Keratinocyte (primary cell): ENCODE results near the gene PTPRN2. TPM values are rescaled to one million over a fixed set of nuclear protein-coding genes. Genes with fewer than 3 reads are reported as not detected.

Experiments
- DNase-seq: peaks from one replicate; pipeline ENCODE4 v3.0.0-alpha.2; 2011; ENCODE audit warnings: low read depth, missing footprints, low spot score
- FAIRE-seq: peaks from 2 replicates; lab custom pipeline; 2011; peaks lifted over from hg19 to GRCh38; lab: Jason Lieb, UNC
- H2AFZ ChIP-seq: 2 replicates; pipeline ENCODE4 v1.6.0; 2012; ENCODE audit warnings: low read length, control low read depth, inconsistent platforms; ENCODE audit not compliant: control insufficient read depth
- H3K27ac ChIP-seq: 2 replicates; pipeline ENCODE4 v1.5.1; 2011; ENCODE audit warnings: low read length; ENCODE audit not compliant: control insufficient read depth, insufficient read depth
- H3K27me3 ChIP-seq: 3 replicates; pipeline ENCODE4 v1.6.0; 2011; ENCODE audit warnings: low read length; ENCODE audit not compliant: control insufficient read depth, insufficient read depth; ENCODE audit errors: extremely low read depth
- H3K36me3 ChIP-seq, 2 experiments: 2 replicates in 1 of 2; 3 replicates in 1 of 2; pipeline ENCODE4 v1.5.1; 2011; ENCODE audit warnings: low read length in 2 of 2, mild to moderate bottlenecking in 1 of 2; ENCODE audit not compliant: control insufficient read depth in 2 of 2, insufficient read depth in 2 of 2; ENCODE audit errors: extremely low read depth in 1 of 2
- H3K4me1 ChIP-seq: 3 replicates; pipeline ENCODE4 v1.5.1; 2011; ENCODE audit warnings: low read length; ENCODE audit not compliant: control insufficient read depth, insufficient read depth; ENCODE audit errors: extremely low read depth
- H3K4me2 ChIP-seq: 3 replicates; pipeline ENCODE4 v1.6.0; 2011; ENCODE audit warnings: low read depth, low read length; ENCODE audit not compliant: control insufficient read depth, insufficient read depth; ENCODE audit errors: extremely low read depth
- H3K4me3 ChIP-seq, 3 experiments: fragments of 200-600 bp in 1 of 3; sonication (generic) in 1 of 3; 2 replicates in 2 of 3; 3 replicates in 1 of 3; pipeline ENCODE4 v1.5.1; 2011 to 2016; ENCODE audit warnings: low read length in 3 of 3, mild to moderate bottlenecking in 3 of 3, control low read depth in 2 of 3, inconsistent platforms in 1 of 3, low read depth in 1 of 3, mixed read lengths in 1 of 3, mixed run types in 1 of 3, moderate library complexity in 1 of 3; ENCODE audit not compliant: control insufficient read depth in 2 of 3, insufficient read depth in 2 of 3; ENCODE audit errors: extremely low read depth in 1 of 3
- H3K79me2 ChIP-seq: 2 replicates; pipeline ENCODE4 v1.6.0; 2012; ENCODE audit warnings: low read length; ENCODE audit not compliant: control insufficient read depth, insufficient read depth
- H3K9ac ChIP-seq: 3 replicates; pipeline ENCODE4 v1.6.0; 2011; ENCODE audit warnings: low read length; ENCODE audit not compliant: control insufficient read depth, insufficient read depth; ENCODE audit errors: extremely low read depth
- H3K9me1 ChIP-seq: 3 replicates; pipeline ENCODE4 v1.6.0; 2011; ENCODE audit warnings: low read length; ENCODE audit not compliant: control insufficient read depth, insufficient read depth; ENCODE audit errors: extremely low read depth
- H3K9me3 ChIP-seq: 2 replicates; pipeline ENCODE4 v1.5.1; 2012; ENCODE audit warnings: low read depth, low read length; ENCODE audit not compliant: control insufficient read depth
- H4K20me1 ChIP-seq: 3 replicates; pipeline ENCODE4 v1.6.0; 2011; ENCODE audit warnings: low read length; ENCODE audit not compliant: control insufficient read depth, insufficient read depth; ENCODE audit errors: extremely low read depth
- EZH2 ChIP-seq: IDR thresholded peaks from one replicate; pipeline ENCODE4 v1.6.1; 2012; ENCODE audit warnings: inconsistent platforms, mild to moderate bottlenecking, low read length, moderate library complexity
- dilution Hi-C: fragments of 300-500 bp; cut with MboI; formaldehyde crosslinking; loops from one replicate; pipeline ENCODE4 v1.7.0; 2020; ENCODE audit warnings: low sequenced_read_pairs; ENCODE audit not compliant: extremely low pct_ligation_motif_present
- polyA plus RNA-seq, 5 experiments: library from polyadenylated mRNA; depleted of rRNA in 3 of 5; stranded (reverse) in 3 of 5; stranded (forward) in 1 of 5; unstranded in 1 of 5; fragments of >200 nt; gene quantifications; 1 replicate in 1 of 5; 2 replicates in 3 of 5; 3 replicates in 1 of 5; pipeline versions ENCODE4 v1.2.1 to v1.2.3, GENCODE V29; 2011 to 2012; ENCODE audit warnings: missing spikeins in 2 of 5, low read depth in 1 of 5, low replicate concordance in 1 of 5
- TF ChIP-seq, protein P1 (sequence below), 3 experiments: IDR thresholded peaks in 1 of 3; conservative IDR thresholded peaks in 1 of 3; optimal IDR thresholded peaks in 1 of 3; 2 replicates in 2 of 3; 3 replicates in 1 of 3; pipeline versions ENCODE3 to v1.5.1; 2011; ENCODE audit warnings: low read length in 3 of 3, mild to moderate bottlenecking in 3 of 3, moderate library complexity in 2 of 3, control low read depth in 1 of 3, inconsistent platforms in 1 of 3; ENCODE audit not compliant: insufficient read depth in 2 of 3; ENCODE audit errors: extremely low read depth in 1 of 3

PTPRN2 gene
- polyA plus RNA-seq, 1 donor (not counting 4 experiments of a cell fraction or from before 2014, with no cell fraction given) = not detected

DNA sequence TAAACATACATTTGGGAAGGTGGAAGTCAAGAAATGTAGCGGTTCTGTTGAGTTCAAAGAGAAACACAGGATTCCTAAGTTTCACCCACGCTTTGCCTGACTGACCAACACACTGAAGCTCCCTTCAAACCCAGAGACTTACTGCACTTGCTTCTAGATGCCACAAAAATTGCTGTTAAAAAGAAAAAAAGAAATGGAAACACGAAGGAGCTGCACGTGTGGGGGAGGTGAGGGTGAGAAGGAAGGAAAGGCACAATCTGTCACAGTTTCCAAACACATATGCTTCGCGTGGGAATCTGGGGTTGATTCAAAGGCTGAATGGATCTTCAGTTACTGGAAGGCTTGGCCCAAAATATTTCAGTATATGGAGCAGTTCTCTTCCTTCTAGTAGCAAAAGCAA is 755.2 kb downstream of the PTPRN2 start:
- Histone ChIP-seq H3K36me3 (no peaks in the 10 kb centered on the region), H3K9me1 (no peaks in the 10 kb centered on the region), H3K4me1 (no peaks in the 10 kb centered on the region), H3K4me3 (no peak overlapping the region), H2AFZ (no peak overlapping the region), H3K4me2 (no peak overlapping the region), H4K20me1 (no peaks in the 10 kb centered on the region), H3K27me3 (no peaks in the 10 kb centered on the region), H3K9me3 (peaks cover 14% of the 10 kb centered on the region), H3K9ac (no peak overlapping the region), H3K79me2 (no peaks in the 10 kb centered on the region), H3K27ac (no peak overlapping the region)
- dilution Hi-C loops = no loop called here
- no peak for FAIRE-seq
- TF ChIP-seq, protein P1, sequence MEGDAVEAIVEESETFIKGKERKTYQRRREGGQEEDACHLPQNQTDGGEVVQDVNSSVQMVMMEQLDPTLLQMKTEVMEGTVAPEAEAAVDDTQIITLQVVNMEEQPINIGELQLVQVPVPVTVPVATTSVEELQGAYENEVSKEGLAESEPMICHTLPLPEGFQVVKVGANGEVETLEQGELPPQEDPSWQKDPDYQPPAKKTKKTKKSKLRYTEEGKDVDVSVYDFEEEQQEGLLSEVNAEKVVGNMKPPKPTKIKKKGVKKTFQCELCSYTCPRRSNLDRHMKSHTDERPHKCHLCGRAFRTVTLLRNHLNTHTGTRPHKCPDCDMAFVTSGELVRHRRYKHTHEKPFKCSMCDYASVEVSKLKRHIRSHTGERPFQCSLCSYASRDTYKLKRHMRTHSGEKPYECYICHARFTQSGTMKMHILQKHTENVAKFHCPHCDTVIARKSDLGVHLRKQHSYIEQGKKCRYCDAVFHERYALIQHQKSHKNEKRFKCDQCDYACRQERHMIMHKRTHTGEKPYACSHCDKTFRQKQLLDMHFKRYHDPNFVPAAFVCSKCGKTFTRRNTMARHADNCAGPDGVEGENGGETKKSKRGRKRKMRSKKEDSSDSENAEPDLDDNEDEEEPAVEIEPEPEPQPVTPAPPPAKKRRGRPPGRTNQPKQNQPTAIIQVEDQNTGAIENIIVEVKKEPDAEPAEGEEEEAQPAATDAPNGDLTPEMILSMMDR (optimal IDR thresholded peaks at IDR 0.05 in 1 of 3, IDR thresholded peaks at IDR 0.05 in 1 of 3, conservative IDR thresholded peaks at IDR 0.05 in 1 of 3; ENCODE audit: extremely low read depth in 1 of 3, insufficient read depth in 2 of 3, low read length in 3 of 3) = no peak
- DNase-seq = no peak

- H3K4me2 ChIP-seq = no peak overlapping the region
- H3K27ac ChIP-seq = no peak overlapping the region
- H3K4me3 ChIP-seq = no peak overlapping the region
- peaks cover 10% of the 10 kb centered on the region for H3K9me3 ChIP-seq
- TF ChIP-seq EZH2 = no peak
- TF ChIP-seq, protein P1 (optimal IDR thresholded peaks at IDR 0.05 in 1 of 3, IDR thresholded peaks at IDR 0.05 in 1 of 3, conservative IDR thresholded peaks at IDR 0.05 in 1 of 3; ENCODE audit: extremely low read depth in 1 of 3, insufficient read depth in 2 of 3, low read length in 3 of 3) = no peak
- H3K36me3 ChIP-seq = no peaks in the 10 kb centered on the region
- H2AFZ ChIP-seq = no peak overlapping the region
- H4K20me1 ChIP-seq = no peaks in the 10 kb centered on the region
- DNase-seq (no peak), FAIRE-seq (no peak)
- dilution Hi-C loops = no loop called here
- H3K4me1 ChIP-seq = no peaks in the 10 kb centered on the region
- H3K27me3 ChIP-seq = no peaks in the 10 kb centered on the region
- no peak overlapping the region for H3K9ac ChIP-seq
- no peaks in the 10 kb centered on the region for H3K9me1 ChIP-seq
- no peaks in the 10 kb centered on the region for H3K79me2 ChIP-seq
Measured at GRCh38 chr7:157832006-157832405, 755.6 kb downstream of the PTPRN2 start.
